GM18526 (cell line): ENCODE data around the gene KDM4C.

Experiments
- POLR2A ChIP-seq: IDR thresholded peaks from 3 replicates; pipeline ENCODE4 v1.6.1; 2011; ENCODE audit not compliant: insufficient read length; ENCODE audit errors: extremely low read depth

The KDM4C gene

DNA sequence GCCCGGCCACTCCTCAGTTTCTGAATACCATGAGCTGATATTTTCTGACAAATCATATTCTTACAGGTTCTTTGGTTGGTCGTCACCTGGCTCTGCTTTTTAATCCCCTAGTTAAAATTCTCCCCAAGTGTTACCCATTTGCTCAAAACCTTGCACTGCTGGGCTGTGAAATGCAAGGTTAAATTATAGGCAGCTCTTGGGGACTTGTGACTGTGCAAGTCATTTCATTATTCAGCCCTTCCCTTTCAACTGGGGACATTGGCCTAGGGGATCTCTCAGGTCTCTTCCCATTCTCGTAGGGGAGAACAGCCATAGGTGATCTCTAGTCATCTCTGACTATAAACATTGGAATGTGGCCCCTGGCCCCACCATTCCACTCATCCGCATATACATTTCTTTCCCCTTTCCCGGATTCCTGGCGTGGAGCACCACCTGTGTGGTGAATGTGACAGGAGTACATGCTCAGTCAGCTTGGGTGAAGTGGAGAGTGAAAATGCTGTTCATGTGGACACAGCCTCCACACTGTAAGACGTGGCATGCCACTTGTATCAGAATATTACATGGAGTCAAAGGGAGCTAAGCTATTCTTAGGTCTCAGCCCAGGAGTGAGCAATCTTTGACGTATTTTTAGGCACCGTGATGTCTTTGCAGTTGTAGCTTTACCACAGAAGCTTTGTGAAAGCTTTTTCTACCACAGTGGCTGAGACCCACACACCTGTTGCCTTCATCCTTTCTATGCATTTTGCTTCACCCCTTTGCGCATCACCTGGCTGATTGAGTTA is 386.7 kb downstream of the KDM4C start:
- no peak for TF ChIP-seq POLR2A

DNA sequence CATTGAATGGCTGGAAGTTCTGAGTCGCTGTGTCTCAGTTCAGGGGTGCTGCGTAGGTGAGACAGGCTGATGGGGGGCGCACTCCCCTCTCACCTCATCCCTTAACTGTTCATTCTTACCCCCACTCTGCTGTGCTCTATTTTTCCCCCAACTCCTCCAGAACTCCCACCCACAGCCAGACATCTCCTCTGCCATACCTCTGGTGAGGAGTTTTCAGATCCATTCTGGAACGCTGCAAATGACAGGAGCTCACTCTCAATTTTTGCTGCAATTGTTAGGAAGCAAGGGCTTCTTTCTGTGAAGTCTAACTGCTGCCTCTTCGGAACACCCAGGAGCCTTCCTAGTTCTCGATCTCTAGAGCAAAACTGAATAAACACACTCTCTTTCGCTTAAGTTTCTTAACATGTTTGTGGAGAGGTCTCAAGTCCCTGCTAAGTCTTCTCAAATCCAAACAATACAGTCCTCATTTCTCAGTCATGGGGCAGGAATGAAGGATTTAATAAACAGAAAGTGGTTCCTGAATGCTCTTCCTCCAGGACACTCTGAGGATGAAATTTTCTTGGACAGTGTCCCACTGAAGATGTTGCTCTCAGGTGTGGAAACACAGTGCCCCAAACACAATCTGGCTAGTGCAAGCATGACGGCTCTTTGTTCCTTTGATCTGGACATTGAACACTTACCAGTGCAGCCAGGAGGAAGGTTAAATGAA is 387.7 kb downstream of the KDM4C start:
- no peak for TF ChIP-seq POLR2A

DNA sequence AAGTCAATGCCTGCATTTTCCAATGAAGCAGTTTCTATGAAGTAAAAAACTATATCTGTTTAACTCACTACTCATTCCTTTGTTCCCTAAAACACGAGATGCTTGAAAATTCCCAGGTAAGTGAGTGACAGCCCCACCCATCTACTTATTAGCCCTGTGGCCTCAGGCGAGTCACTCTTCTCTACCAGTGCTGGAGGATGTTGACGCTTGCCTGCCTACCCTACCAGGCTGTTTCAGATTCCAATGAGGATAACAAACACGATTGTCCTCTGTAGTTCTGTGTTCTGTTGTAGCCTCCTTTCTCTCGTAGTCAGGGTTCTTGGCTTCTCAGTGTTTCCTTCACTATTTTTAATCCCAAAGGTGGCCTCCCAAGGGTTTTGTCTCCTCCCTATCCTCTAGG is 388.8 kb downstream of the KDM4C start:
- no peak for TF ChIP-seq POLR2A

DNA sequence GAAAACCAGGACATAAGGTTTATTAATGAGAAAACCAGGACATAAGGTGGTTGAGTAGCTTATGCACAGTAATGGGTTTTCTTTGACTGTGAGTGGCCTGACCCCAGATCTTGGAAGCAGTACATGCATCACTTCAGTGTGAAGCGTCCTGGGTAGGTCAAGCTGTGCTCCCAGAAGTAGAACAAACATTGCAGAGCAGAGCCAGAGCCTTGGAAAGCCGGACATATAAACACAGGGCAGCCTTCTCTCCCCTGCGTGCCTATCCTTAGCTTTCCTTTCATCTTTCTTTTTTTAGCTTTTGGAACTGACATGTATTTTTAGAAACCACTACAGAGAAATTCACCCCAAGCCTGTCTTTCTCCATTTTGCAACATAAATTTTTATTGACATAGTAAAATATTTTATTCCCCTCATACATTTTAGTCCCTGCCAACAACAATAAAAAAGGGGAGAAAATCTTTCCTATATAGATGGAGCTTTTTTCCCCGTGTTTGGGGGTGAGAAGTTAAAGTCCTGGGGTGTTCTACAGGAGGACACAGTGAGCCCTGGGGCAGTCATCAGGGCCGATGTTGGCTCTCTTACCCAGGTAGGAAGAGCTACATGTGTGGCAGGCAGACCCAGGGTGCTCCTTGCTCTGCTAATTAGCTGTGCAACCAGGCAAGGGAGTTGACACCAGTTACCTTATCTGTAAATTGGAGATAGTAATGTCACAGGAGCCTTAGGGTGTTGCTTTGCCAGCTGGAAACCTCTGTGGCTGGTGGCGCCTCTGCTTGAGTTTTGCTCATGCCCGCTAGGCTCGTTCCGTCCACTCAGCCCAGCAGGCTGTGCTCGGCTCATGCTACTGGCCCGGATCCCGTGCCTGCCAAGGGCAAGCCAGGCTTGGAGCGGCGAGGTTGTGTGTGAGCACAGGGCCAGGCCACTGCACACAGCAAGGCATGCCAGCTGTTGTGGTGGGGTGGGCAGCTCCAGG is 389.6 kb downstream of the KDM4C start:
- TF ChIP-seq POLR2A = no peak

DNA sequence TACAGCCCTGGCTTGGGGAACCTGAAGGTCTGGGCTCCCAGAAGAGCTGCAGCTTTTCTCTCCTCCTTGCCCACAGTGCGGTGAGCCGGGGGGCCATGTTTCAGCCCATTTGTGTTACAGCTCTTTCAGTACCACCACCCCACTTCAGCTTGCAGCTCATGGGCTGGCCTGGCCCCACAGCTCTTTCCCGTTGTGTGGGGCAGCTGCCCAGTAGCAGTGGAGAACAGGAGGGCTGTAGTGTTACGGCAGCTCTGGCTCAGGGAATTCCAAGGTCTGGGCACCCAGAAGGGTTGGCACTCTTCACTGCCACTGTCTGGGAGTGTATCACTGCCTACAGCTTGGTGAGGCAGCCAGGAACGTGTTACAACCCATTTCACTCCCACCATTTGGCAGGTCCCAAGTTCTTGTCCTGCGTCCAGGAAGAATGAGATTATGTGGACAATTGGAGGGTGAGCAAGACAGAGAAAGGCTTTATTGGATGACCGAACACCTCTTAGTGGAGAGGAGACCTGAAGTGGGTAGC is 390.5 kb downstream of the KDM4C start:
- no peak for TF ChIP-seq POLR2A

DNA sequence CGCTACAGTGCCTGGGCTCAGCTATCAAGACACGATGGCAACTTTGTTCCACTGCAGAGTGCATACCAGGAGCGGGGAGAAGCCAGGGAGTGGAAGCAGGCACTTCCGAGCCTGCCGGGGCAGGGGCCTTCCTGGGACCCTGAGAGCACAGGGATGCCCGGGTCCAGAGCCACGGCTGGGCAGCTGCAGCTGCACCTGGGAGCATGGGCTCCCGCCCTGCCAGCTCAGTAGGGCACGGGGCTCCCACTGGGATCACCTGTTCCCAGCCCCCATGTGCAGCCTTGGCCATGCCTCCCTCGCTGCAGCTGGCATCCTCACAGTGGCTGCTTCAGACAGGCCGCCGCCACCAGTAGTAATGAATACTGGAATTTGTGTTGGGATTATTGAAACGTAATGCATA is 391.5 kb downstream of the KDM4C start:
- no peak for TF ChIP-seq POLR2A

DNA sequence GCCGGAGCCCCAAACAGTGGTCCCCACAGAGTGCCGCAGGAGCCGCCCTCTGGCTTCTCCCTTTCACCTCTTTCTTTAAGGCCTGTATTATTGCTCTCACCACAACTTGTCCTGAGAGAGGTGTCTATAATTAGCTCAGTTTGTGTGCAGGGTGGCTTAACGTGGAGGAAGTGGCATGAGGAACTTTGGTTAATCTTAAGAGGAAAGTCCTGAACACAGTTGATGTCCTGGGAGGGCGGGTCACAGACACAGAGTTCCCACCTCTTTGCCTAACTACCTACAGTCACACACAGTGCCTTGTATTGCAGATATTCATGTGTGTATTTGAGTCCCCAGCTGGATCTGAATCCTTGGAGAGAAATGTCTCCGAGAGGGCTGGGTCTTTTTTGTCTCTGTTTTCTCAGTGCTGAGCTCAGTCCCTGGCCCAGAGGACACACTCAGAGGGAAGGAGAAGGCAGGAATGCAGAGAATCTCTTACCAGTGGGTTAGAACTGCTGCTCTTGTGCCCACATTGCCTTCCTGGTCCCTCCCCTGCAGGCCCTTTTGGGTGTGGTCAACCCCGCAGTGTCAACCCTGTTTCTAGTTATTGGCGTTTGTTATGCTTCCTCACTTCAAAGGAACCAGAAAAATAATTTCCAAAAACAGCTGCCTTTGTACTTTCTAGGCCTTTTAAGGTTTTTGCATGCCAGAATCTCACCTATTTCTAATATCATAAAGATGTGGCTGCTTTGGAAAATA is 392.5 kb downstream of the KDM4C start:
- no peak for TF ChIP-seq POLR2A

DNA sequence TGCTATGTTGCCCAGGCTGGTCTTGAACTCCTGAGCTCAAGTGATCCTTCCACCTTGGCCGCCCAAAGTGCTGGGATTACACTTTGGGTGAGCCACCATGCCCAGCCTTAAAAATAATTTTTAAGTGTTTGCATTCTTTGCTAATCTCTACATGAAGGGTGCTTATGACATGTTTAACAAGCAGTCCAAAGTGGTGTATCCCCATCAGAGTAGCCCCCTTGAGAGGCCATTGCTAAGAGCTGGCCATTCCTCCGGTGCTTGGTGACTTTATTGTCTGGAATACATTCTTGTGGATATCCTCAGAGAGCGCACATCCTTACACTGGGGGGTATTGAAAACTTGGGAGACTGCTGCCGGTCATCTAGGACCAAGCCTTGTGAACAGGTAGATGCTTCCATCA is 395.4 kb downstream of the KDM4C start:
- no peak for TF ChIP-seq POLR2A

DNA sequence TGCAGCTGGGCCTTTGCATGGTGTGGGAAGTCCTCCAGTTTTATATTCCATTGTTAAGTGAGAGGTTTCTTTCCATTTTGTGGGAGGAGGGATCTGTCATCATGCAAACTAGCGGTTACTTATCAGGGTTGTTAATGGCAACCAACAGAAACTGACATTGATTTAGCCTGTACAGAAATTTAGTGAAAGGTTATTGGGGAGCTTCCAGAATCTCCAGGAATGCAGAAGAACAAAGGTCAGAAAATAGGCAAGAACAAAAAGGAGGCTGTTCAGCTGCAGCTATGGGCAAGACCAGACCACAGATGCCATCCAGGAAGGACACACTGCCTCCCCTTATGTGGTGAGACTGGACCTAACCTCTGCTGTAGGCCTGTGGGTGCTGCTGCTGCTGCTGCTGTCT is 395.8 kb downstream of the KDM4C start:
- TF ChIP-seq POLR2A = no peak

DNA sequence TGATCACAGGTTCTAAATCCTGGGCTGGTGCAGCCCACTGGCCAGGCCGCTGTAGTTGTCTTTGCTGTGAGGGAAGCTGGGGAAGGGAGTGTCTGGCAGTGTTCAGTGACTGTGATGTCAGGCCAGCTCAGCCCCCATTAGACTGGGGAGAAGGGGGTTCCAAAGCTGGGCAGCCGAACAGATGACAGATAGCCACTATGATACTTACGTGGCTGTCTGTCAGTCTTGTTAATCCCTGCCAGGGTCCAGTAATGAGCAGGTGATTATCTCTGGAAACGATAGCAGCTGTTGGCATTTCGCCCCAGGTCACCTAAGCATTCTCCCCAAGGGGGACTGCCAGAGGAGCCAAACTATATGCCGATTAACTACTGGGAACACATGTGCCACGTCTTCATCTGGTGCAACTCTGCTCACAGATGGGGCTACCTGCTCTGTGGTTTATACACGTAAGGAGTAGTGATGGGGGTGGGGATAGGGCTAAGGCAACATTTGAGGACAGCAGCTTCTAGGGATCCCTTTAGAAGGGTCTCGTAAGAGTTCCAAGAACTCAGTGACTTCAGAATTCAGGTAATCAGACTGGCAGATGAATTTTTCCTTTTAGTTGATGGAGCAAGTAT is 396.3 kb downstream of the KDM4C start:
- TF ChIP-seq POLR2A = no peak

DNA sequence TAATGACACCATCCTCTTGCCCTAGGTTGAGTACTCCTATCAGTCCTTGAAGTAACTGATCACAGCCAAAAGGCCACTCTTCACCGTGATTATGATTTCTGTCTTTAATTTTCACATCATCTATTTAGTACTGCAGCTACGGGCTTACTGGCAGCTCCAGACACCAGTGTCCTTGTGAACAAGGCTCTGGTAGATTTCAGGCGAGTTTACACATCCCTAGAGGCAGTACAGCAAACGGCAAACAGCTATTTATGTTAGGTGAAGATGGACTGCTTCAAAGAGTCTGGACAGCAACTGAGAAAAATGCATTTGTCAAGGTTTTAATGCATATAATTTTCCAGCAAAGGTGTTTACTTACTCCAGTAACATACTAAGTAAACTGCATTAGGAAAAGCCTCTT is 396.9 kb downstream of the KDM4C start:
- TF ChIP-seq POLR2A = no peak

DNA sequence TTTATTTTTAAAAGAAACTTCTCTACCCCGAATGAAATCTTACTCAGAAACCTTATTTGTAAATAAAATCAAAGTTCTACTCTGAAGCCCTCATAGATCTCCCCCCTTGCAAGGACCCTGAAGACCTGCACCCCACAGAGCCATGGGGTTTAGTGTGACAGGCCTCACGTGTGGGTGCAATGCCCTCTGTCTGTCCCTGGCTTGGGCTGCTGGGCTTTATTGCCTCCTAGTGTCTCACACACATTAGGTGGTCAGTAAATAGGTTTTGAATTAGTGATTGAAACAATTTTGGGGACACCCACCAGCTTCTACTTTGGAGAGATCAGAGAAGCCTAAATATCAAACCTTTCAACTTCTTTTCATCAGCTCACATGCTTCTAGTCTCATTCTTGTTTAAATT is 403.7 kb downstream of the KDM4C start:
- no peak for TF ChIP-seq POLR2A

DNA sequence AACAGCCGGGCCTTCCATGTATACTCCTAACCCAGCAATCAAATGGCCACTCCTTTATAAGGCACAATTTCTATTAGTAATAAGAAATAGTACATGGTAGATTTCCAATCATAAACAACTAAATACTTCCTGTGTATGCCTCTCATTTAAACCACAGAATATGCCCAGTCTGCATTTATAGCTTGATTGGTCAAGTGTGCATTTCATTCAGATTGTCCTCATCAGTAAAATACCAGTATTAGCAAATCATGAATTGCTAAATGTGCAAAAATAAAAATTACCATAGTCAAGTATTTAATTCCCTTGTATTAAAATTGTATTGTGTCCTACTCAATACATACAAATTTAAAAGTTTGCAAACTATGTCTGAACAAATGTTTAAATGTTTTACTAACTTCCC is 406.2 kb downstream of the KDM4C start:
- no peak for TF ChIP-seq POLR2A

DNA sequence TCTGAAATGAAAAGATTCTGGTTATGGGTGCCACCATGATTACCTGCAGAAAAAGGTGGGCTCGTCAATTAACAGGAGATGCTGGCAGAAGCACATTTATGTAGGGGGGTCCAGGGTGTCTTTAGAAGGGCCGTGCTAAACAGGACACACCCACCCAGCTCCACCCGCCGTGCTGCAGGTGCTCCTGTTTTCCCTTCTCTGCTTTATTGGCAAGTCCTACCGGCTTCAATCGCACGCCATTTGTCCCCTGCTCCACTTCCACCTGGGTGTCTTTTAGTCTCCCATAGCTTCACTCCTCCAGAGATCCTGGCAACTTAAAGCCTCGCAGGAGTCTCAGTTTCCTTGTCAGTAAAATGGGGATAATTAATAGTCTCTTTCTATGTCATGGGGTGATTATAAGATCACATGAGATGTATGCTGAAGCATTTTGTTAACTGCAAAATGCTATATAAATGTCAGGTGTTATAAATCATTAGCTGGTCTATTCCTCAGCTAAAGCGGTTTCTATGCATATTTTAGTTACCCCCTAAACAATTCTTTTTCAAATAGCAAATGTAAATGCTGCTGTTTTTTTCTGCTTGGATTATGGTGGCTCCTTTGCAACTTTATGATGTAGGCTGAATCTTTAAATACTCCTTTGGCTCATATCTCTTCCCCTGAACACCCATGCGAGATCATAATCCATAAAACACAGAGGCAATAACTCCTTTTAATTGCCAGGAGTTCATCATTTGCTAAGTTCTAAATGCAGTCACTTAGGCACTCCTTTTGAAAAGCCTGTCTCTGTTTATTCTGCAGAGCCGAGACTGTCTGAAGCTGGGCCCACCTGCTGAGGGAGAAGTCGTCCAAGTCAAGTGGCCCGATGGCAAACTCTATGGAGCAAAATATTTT is 406.9 kb downstream of the KDM4C start:
- no peak for TF ChIP-seq POLR2A
